CD4-positive, alpha-beta T cell (primary cell): ENCODE data around the gene ING2. TPM values are rescaled to one million over a fixed set of nuclear protein-coding genes. Genes with fewer than 3 reads are reported as not detected.

Experiments
- ATAC-seq: fragments of 200-7000 bp; cut with Tn5 transposase; one replicate; pipeline ENCODE4 v1.10.0; 2022; ENCODE audit warnings: mild to moderate bottlenecking; ENCODE audit not compliant: poor library complexity
- CTCF ChIA-PET: fragments of 350-600 bp; sonication (Branson Sonifier 250); formaldehyde crosslinking; loops from one replicate; lab custom pipeline; 2021; ENCODE audit warnings: antibody characterized with exemption, inconsistent platforms; lab: Charles Lee
- POLR2A ChIA-PET: fragments of 350-600 bp; sonication (Branson Sonifier 250); formaldehyde crosslinking; loops from one replicate; lab custom pipeline; 2021; ENCODE audit warnings: antibody characterized with exemption, inconsistent platforms; lab: Charles Lee
- DNase-seq, 14 experiments: peaks; one replicate each; pipeline ENCODE4 v3.0.0-alpha.2; 2013 to 2020; ENCODE audit warnings: mixed read lengths in 2 of 14
- H3K27ac ChIP-seq, 2 donors: one replicate each; pipeline versions ENCODE4 v1.5.1 to v1.7.0; 2013; ENCODE audit warnings: low read length in 2 of 2, low read depth in 1 of 2, mild to moderate bottlenecking in 1 of 2
- H3K27me3 ChIP-seq, 2 experiments: 1 replicate in 1 of 2; 2 replicates in 1 of 2; pipeline versions ENCODE4 v1.6.1 to v1.7.0; 2013; ENCODE audit warnings: low read length in 2 of 2, control low read depth in 1 of 2, mild to moderate bottlenecking in 1 of 2, moderate library complexity in 1 of 2; ENCODE audit not compliant: insufficient read depth in 2 of 2, control insufficient read depth in 1 of 2
- H3K36me3 ChIP-seq: one replicate; pipeline ENCODE4 v1.6.1; 2013; ENCODE audit warnings: low read length, control low read depth; ENCODE audit not compliant: insufficient read depth
- H3K4me1 ChIP-seq: one replicate; pipeline ENCODE4 v1.6.1; 2013; ENCODE audit warnings: low read length, control low read depth; ENCODE audit not compliant: insufficient read depth
- H3K4me3 ChIP-seq: one replicate; pipeline ENCODE4 v1.5.1; 2013; ENCODE audit warnings: mild to moderate bottlenecking, low read length, moderate library complexity
- H3K9me3 ChIP-seq, 2 experiments: 1 replicate in 1 of 2; 2 replicates in 1 of 2; pipeline versions ENCODE4 v1.6.1 to v1.7.0; 2013; ENCODE audit warnings: low read length in 2 of 2, mild to moderate bottlenecking in 2 of 2, control low read depth in 1 of 2, moderate library complexity in 1 of 2; ENCODE audit not compliant: control insufficient read depth in 1 of 2, insufficient read depth in 1 of 2
- H3K27ac Mint-ChIP-seq: one replicate; pipeline ENCODE4 v1.8.0; 2020; ENCODE audit warnings: mixed read lengths
- H3K27me3 Mint-ChIP-seq: one replicate; pipeline ENCODE4 v1.8.0; 2021; ENCODE audit warnings: mixed read lengths
- H3K36me3 Mint-ChIP-seq: one replicate; pipeline ENCODE4 v1.8.0; 2021; ENCODE audit warnings: low read depth, mixed read lengths
- H3K4me1 Mint-ChIP-seq: one replicate; pipeline ENCODE4 v1.8.0; 2021; ENCODE audit warnings: low read depth, mixed read lengths
- H3K4me3 Mint-ChIP-seq: one replicate; pipeline ENCODE4 v1.8.0; 2020; ENCODE audit warnings: mild to moderate bottlenecking, mixed read lengths
- H3K9me3 Mint-ChIP-seq: one replicate; pipeline ENCODE4 v1.8.0; 2020; ENCODE audit warnings: mixed read lengths
- CTCF ChIP-seq: fragments of 200-600 bp; IDR thresholded peaks from one replicate; pipeline ENCODE4 v1.8.0; 2022; ENCODE audit warnings: antibody characterized with exemption, mild to moderate bottlenecking
- intact Hi-C, 2 experiments: fragments of 100-400 bp; cut with DNase I in 1 of 2; cut with micrococcal nuclease in 1 of 2; formaldehyde crosslinking; loops; one replicate each; pipeline versions ENCODE4 v1.15.1 to v1.9.0; 2023 to 2025; cut with DNase I, micrococcal nuclease
- total RNA-seq, 174 experiments: library from RNA in 2 of 174; stranded (reverse) in 2 of 174; gene quantifications; one replicate each; pipeline ENCODE4 v1.2.3 and lab custom pipeline; 2021 to 2026

ING2 gene
- total RNA-seq, 2 experiments from 2014 or later, result 12.5 to 12.8 TPM

GRCh38 chr4:183556947-183557346 lies 52.1 kb downstream of the ING2 start:
- DNase-seq, result no peak
- Mint-ChIP-seq H3K4me1 (no peaks in the 10 kb centered on the region), H3K27me3 (peaks cover 25% of the 10 kb centered on the region), H3K9me3 (no peaks in the 10 kb centered on the region), H3K36me3 (no peaks in the 10 kb centered on the region), H3K4me3 (no peak overlapping the region), H3K27ac (no peak overlapping the region)
- H3K9me3 ChIP-seq, result peaks cover 0 to 7% of the 10 kb centered on the region in 2 experiments
- CTCF ChIA-PET, result interaction anchor here (0.6 kb wide), 1 partner anchor 1621 kb away, joined by 4 read pairs; no protein-coding TSS in a partner anchor
- no peak for ATAC-seq
- no peak for TF ChIP-seq CTCF
- peaks cover 0 to 5% of the 10 kb centered on the region in 2 experiments for H3K27me3 ChIP-seq
- no peaks in the 10 kb centered on the region for H3K36me3 ChIP-seq
- no peaks in the 10 kb centered on the region for H3K4me1 ChIP-seq
- no peak overlapping the region for H3K4me3 ChIP-seq
- H3K27ac ChIP-seq, result no peak overlapping the region
- intact Hi-C loops, result no loop called here
- POLR2A ChIA-PET, result no interaction called here

DNA sequence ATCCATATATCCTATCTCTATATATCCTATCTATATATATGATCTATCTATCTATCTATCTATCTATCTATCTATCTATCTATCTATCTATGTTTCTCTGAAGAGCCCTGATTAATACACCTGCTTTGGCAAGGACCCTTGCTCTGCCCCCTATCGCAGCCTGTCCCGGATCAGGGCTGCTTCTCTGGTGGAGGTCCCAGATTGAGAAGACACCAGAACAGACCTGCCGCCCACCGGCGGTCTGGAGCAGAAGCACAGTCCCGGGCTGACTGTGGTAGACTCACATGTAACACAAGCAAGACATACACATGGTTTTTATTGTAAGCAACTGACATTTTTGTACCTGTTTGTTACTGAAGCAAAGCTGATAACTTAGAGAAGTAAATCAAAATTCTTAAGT lies 52.8 kb downstream of the ING2 start:
- H3K27me3 ChIP-seq, result peaks cover 0 to 5% of the 10 kb centered on the region in 2 experiments
- Mint-ChIP-seq H3K9me3 (no peaks in the 10 kb centered on the region), H3K4me3 (no peak overlapping the region), H3K36me3 (no peaks in the 10 kb centered on the region), H3K27ac (no peak overlapping the region), H3K27me3 (peaks cover 27% of the 10 kb centered on the region), H3K4me1 (no peaks in the 10 kb centered on the region)
- no peak for DNase-seq
- no peak overlapping the region for H3K27ac ChIP-seq
- POLR2A ChIA-PET, result no interaction called here
- no peaks in the 10 kb centered on the region for H3K36me3 ChIP-seq
- no peak overlapping the region for H3K4me3 ChIP-seq
- no peak for TF ChIP-seq CTCF
- intact Hi-C loops, result no loop called here
- H3K9me3 ChIP-seq, result peaks cover 0 to under 1% of the 10 kb centered on the region in 2 experiments
- ATAC-seq, result no peak
- CTCF ChIA-PET, result no interaction called here
- no peaks in the 10 kb centered on the region for H3K4me1 ChIP-seq

- H3K9me3 Mint-ChIP-seq, result no peaks in the 10 kb centered on the region
- CTCF ChIA-PET, result interaction anchor here (1.1 kb wide), 1 partner anchor 11 kb away, joined by 3 read pairs; no protein-coding TSS in a partner anchor
Observed at GRCh38 chr4:183558873-183559272, 54.0 kb downstream of the ING2 start.

More at GRCh38 chr4:183558873-183559272, 54.0 kb downstream of the ING2 start:
- Mint-ChIP-seq H3K27me3 (peaks cover 27% of the 10 kb centered on the region), H3K27ac (no peak overlapping the region), H3K4me3 (no peak overlapping the region), H3K4me1 (no peaks in the 10 kb centered on the region), H3K36me3 (no peaks in the 10 kb centered on the region)
- Histone ChIP-seq H3K4me3 (no peak overlapping the region), H3K9me3 (no peaks in the 10 kb centered on the region), H3K27ac (no peak overlapping the region), H3K27me3 (peaks cover 0 to 5% of the 10 kb centered on the region in 2 experiments), H3K36me3 (no peaks in the 10 kb centered on the region), H3K4me1 (no peaks in the 10 kb centered on the region)
- ATAC-seq (no peak), DNase-seq (no peak)
- TF ChIP-seq CTCF, result no peak
- intact Hi-C loops, result no loop called here
- POLR2A ChIA-PET, result no interaction called here
